ENCODE measurements around the gene FADS6. TPM values are rescaled to one million over a fixed set of nuclear protein-coding genes. Genes with fewer than 3 reads are reported as not detected.
"Not testable (repeated sequence)": the region's sequence is repeated elsewhere in the genome, so short reads cannot be mapped to it uniquely, and the experiment has no call there.

FADS6 gene
- total and polyA plus RNA-seq, 10 of the 15 experiments (the other 5 are each of a cell fraction or from before 2014, with no cell fraction given): not detected

GRCh38 chr17:74870512-74870911 lies 22.9 kb downstream of the FADS6 start (continued):
- no peak for TF ChIP-seq IRF5 (IDR thresholded peaks at IDR 0.05; ENCODE audit: borderline replicate concordance)

- RAD21 ChIA-PET (ENCODE audit: unreplicated experiment); H4K20me1 ChIP-seq (ENCODE audit: control insufficient read depth, insufficient read depth); in situ Hi-C loops (cut with MboI); H3K9me3 ChIP-seq (replicated peaks; ENCODE audit: control insufficient read depth, insufficient read depth, low read length); BruUV-seq (replicated peaks); intact Hi-C loops (cut with micrococcal nuclease; ENCODE audit: unreplicated experiment); DNase-seq (ENCODE audit: low read depth, low spot score); H3K4me3 ChIP-seq; H3K27me3 ChIP-seq (replicated peaks in 1 of 2; ENCODE audit: control insufficient read depth in 2 of 2, insufficient read depth in 2 of 2, low read length in 1 of 2); H3K9ac ChIP-seq (ENCODE audit: control insufficient read depth, insufficient read depth, low read length); ATAC-seq; FAIRE-seq; H3K36me3 ChIP-seq (ENCODE audit: control insufficient read depth in 2 of 2, insufficient read depth in 2 of 2, low read length in 1 of 2); H2AFZ ChIP-seq (ENCODE audit: control insufficient read depth, low read depth, low read length); H3K27ac ChIP-seq (ENCODE audit: control insufficient read depth, insufficient read depth); H3K4me2 ChIP-seq (ENCODE audit: control insufficient read depth, insufficient read depth): not testable (repeated sequence)
- POLR2A ChIA-PET: interaction anchor here (0.6 to 1.5 kb wide), 4 partner anchors 94 to 607 kb away, joined by 3 read pairs; partner anchors contain the start of gene NAT9
- Histone ChIP-seq H3K4me1 (ENCODE audit: control insufficient read depth, insufficient read depth, low read length) (peaks cover 18% of the 10 kb centered on the region), H3K79me2 (ENCODE audit: control insufficient read depth, insufficient read depth, low read length) (peaks cover 16% of the 10 kb centered on the region)
- SMC1A ChIA-PET (ENCODE audit: uncharacterized antibody, unreplicated experiment): interaction anchor here (1.1 kb wide), 2 partner anchors 12 to 91 kb away, joined by 3 read pairs; no protein-coding TSS in a partner anchor
- CTCF ChIA-PET: interaction anchor here (0.8 to 1.4 kb wide), 6 partner anchors 8 to 134 kb away, joined by 3 to 8 read pairs (median 3); no protein-coding TSS in a partner anchor
- 86% methylated on average over 9 of the region's 9 CpGs for WGBS (ENCODE audit: insufficient coverage, insufficient replicate concordance, low lambda C conversion rate, missing lambda C conversion rate)
Measured at GRCh38 chr17:74870028-74870427, 23.4 kb downstream of the FADS6 start.

GRCh38 chr17:74868908-74869255 lies 24.6 kb downstream of the FADS6 start:
- FAIRE-seq (no peak), DNase-seq (ENCODE audit: low read depth, low spot score) (no peak), ATAC-seq (no peak)
- Histone ChIP-seq H3K27ac (ENCODE audit: control insufficient read depth, insufficient read depth) (no peak overlapping the region), H3K79me2 (ENCODE audit: control insufficient read depth, insufficient read depth, low read length) (peaks cover 14% of the 10 kb centered on the region), H3K4me1 (ENCODE audit: control insufficient read depth, insufficient read depth, low read length) (peaks cover 14% of the 10 kb centered on the region), H2AFZ (ENCODE audit: control insufficient read depth, low read depth, low read length) (no peak overlapping the region), H3K4me3 (no peak overlapping the region), H3K4me2 (ENCODE audit: control insufficient read depth, insufficient read depth) (no peak overlapping the region), H3K9me3 (replicated peaks; ENCODE audit: control insufficient read depth, insufficient read depth, low read length) (no peaks in the 10 kb centered on the region), H3K27me3 (replicated peaks in 1 of 2; ENCODE audit: control insufficient read depth in 2 of 2, insufficient read depth in 2 of 2, low read length in 1 of 2) (no peaks in the 10 kb centered on the region), H3K9ac (ENCODE audit: control insufficient read depth, insufficient read depth, low read length) (no peak overlapping the region), H4K20me1 (ENCODE audit: control insufficient read depth, insufficient read depth) (no peaks in the 10 kb centered on the region), H3K36me3 (ENCODE audit: control insufficient read depth in 2 of 2, insufficient read depth in 2 of 2, low read length in 1 of 2) (no peaks in the 10 kb centered on the region; a peak in 3 of 4 replicates)
- ChIA-PET POLR2A (interaction anchor here (1.5 kb wide), 1 partner anchor 123 kb away, joined by 3 read pairs; no protein-coding TSS in a partner anchor), CTCF (interaction anchor here (0.5 to 10.2 kb wide), 4 partner anchors 14 to 277 kb away, joined by 3 to 98 read pairs (median 5); partner anchors contain the start of gene CD300LD), SMC1A (ENCODE audit: uncharacterized antibody, unreplicated experiment) (interaction anchor here (1.0 to 1.1 kb wide), 2 partner anchors 11 to 78 kb away, joined by 3 read pairs; no protein-coding TSS in a partner anchor), RAD21 (ENCODE audit: unreplicated experiment) (no interaction called here)
- BruUV-seq (replicated peaks): no TSS peak
- in situ Hi-C loops (cut with MboI): loop anchor here (5.0 kb wide), 1 partner anchor 127 kb away; no protein-coding TSS in a partner anchor
- WGBS (ENCODE audit: insufficient coverage, insufficient replicate concordance, low lambda C conversion rate, missing lambda C conversion rate): 53% methylated on average over 6 of the region's 6 CpGs
- intact Hi-C loops (cut with micrococcal nuclease; ENCODE audit: unreplicated experiment): no loop called here
- TF ChIP-seq ESRRA (IDR thresholded peaks at IDR 0.05; ENCODE audit: low read length) (no peak), EED (IDR thresholded peaks at IDR 0.05; ENCODE audit: low read depth) (no peak), E2F4 (IDR thresholded peaks at IDR 0.05; ENCODE audit: low read depth, low read length) (no peak), ZNF24 (IDR thresholded peaks at IDR 0.05) (no peak), ATF2 (IDR thresholded peaks at IDR 0.05; ENCODE audit: low read length) (no peak), USF1 (IDR thresholded peaks at IDR 0.05; ENCODE audit: borderline replicate concordance, extremely low read length, insufficient read depth, low read depth, low read length) (no peak)

Measured in GM12878 (cell line).